ENCODE results near the gene CD4. TPM values are rescaled to one million over a fixed set of nuclear protein-coding genes. Genes with fewer than 3 reads are reported as not detected.

CD4 gene
- total and polyA plus RNA-seq, 12 donors, result 2.4 to 52.8 (median 24.3) TPM

DNA sequence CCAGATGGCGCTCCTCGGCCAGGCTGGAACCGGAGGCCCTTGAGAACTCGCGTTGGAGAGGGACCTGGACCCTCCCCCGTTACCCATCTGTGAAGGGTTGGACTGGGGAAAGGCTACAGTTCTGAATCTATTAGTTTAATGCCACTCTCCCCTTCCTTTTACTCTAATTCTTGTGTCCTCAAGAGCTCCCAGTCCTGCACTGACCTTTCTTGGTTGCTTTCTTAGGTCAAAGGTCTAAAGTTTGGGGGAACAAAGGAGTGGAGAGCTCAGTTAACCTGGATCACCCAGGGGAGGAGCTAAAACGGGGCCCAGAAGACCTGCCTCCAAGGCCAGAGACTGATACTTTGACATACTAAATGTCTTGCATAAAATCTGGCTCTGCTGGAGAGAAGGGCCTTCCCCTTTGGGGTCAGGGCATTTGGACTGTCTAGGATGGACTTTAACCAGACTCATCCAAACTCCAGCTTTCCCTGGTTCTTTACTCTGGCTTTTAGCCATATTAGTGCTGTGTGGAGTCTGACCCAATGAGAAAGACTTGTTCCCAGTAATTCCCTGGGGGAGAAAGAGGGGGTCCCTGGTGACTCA, 35.5 kb upstream of the CD4 start:
- no peaks in the 10 kb centered on the region for H3K9me3 ChIP-seq (replicated peaks in 1 of 3)
- intact Hi-C loops (cut with DNase I), result loop anchor here in 1 of 2 donors (2.0 kb wide), 1 partner anchor 27 kb away; no protein-coding TSS in a partner anchor
- H3K4me1 ChIP-seq (replicated peaks in 1 of 2), result peaks cover 8 to 22% of the 10 kb centered on the region in 2 donors
- H3K4me3 ChIP-seq, result no peak overlapping the region
- H3K27me3 ChIP-seq, result no peaks in the 10 kb centered on the region
- DNase-seq, result peak in 4 of 7 donors; percentile 15 to 51 (median 32)
- H3K36me3 ChIP-seq (replicated peaks in 1 of 2), result peaks cover 0 to 31% of the 10 kb centered on the region in 2 donors
- no peak for TF ChIP-seq POLR2A (IDR thresholded peaks at IDR 0.05)
- TF ChIP-seq, protein P1, sequence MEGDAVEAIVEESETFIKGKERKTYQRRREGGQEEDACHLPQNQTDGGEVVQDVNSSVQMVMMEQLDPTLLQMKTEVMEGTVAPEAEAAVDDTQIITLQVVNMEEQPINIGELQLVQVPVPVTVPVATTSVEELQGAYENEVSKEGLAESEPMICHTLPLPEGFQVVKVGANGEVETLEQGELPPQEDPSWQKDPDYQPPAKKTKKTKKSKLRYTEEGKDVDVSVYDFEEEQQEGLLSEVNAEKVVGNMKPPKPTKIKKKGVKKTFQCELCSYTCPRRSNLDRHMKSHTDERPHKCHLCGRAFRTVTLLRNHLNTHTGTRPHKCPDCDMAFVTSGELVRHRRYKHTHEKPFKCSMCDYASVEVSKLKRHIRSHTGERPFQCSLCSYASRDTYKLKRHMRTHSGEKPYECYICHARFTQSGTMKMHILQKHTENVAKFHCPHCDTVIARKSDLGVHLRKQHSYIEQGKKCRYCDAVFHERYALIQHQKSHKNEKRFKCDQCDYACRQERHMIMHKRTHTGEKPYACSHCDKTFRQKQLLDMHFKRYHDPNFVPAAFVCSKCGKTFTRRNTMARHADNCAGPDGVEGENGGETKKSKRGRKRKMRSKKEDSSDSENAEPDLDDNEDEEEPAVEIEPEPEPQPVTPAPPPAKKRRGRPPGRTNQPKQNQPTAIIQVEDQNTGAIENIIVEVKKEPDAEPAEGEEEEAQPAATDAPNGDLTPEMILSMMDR (IDR thresholded peaks at IDR 0.05), result peak in 4 of 6 experiments; percentile 44 to 97 (median 92)
- 0% methylated on average over 1 to 7 of the region's 7 CpGs for WGBS, 4 donors
- peak overlapping the region in 4 of 5 donors; percentile 91 to 97 (median 96) for H3K27ac ChIP-seq

DNA sequence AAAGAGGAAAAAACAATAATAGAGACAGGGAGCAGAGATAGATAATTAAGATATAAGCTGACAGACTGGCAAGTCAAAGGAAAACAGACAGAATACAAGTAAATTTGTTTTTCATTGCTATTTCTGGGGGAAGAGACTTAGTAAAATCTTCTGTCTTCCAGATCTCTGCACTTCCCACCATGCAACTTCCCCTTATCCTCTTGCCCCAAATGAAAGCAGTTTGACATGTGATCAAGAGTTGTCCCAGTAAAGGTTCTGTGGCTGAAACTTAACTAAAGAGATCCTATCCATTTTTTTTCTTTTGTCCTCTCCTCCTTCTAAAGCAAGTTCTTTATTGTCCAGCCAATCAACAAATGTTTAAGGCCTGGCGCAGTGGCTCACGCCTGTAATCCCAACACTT, 34.9 kb upstream of the CD4 start:
- 81 to 98% (median 88%) methylated on average over 2 of the region's 2 CpGs for WGBS, 4 donors
- peak overlapping the region in 2 of 5 donors; percentile 91 to 97 for H3K27ac ChIP-seq
- H3K9me3 ChIP-seq (replicated peaks in 1 of 3), result no peaks in the 10 kb centered on the region
- H3K27me3 ChIP-seq, result no peaks in the 10 kb centered on the region
- no peak for DNase-seq
- peaks cover 8 to 22% of the 10 kb centered on the region in 2 donors for H3K4me1 ChIP-seq (replicated peaks in 1 of 2)
- TF ChIP-seq, protein P1 (IDR thresholded peaks at IDR 0.05), result no peak
- TF ChIP-seq POLR2A (IDR thresholded peaks at IDR 0.05), result no peak
- peaks cover 0 to 25% of the 10 kb centered on the region in 2 donors for H3K36me3 ChIP-seq (replicated peaks in 1 of 2)
- intact Hi-C loops (cut with DNase I), result no loop called here
- H3K4me3 ChIP-seq, result no peak overlapping the region

DNA sequence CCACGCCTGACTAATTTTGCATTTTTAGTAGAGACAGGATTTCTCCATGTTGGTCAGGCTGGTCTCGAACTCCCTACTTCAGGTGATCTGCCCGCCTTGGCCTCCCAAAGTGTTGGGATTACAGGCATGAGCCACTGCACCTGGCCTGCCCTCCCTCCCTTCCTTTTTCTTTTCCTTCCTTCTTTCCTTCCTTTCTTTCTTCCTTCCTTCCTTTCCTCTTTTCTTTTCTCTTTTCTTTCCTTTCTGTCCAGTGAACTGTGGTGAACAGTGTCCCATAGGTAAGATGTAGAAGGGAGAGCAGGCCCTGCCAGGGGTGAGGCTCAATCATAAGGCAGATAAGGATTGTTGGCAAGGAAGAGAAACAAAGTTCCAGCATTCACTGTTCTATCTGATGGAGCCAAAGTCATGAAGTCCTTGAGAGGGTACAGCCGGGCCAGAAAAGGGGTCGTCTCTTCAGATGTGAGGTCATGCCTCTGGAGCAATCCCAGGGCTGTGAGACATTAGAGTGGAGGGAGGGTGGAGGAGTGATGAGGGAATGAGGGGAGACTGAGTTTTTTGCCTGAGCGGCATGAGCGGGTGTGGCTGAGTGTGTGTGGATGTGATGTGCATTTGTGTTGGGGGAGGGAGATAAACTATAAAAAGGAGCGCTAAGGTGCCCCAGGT, 32.2 kb upstream of the CD4 start:
- TF ChIP-seq, protein P1 (IDR thresholded peaks at IDR 0.05), result no peak
- no peak for TF ChIP-seq POLR2A (IDR thresholded peaks at IDR 0.05)
- intact Hi-C loops (cut with DNase I), result no loop called here
- Histone ChIP-seq H3K27ac (no peak overlapping the region), H3K9me3 (replicated peaks in 1 of 3) (no peaks in the 10 kb centered on the region), H3K27me3 (no peaks in the 10 kb centered on the region), H3K36me3 (replicated peaks in 1 of 2) (no peaks in the 10 kb centered on the region), H3K4me3 (no peak overlapping the region), H3K4me1 (replicated peaks in 1 of 2) (peaks cover 2 to 11% of the 10 kb centered on the region in 2 donors)
- DNase-seq, result no peak
- WGBS, 4 donors, result 72 to 78% (median 77%) methylated on average over 8 of the region's 8 CpGs

DNA sequence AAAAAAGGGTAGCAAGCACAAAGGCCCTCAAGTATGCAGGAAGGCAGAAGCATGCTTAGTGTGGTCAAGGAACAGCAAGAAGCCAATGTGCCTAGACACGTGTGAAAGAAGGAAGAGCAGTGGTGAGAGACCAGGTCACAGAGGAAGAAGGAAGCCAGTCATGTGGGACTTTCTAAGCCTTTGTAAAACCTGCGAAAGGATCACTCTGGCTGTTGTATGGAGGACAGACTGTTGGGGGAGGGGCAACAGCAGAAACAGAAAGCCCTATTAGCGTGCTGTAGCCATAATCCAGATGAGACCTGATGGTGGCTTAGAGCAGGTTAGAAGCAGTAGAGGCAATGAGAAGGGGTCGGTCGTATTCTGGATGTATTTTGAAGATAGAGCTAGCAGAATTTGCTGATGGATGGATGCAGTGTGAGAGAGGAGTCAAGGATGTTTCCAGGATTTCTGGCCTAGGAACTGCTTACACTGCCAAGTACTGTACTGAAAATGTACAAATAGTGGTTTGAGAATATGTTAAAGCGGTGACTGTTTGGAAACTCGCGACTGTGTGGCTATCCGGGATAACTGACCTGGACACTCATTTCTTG, 30.7 kb upstream of the CD4 start:
- peaks cover 3 to 12% of the 10 kb centered on the region in 2 donors for H3K4me1 ChIP-seq (replicated peaks in 1 of 2)
- H3K27ac ChIP-seq, result no peak overlapping the region
- H3K4me3 ChIP-seq, result no peak overlapping the region
- intact Hi-C loops (cut with DNase I), result no loop called here
- H3K27me3 ChIP-seq, result no peaks in the 10 kb centered on the region
- WGBS, 4 donors, result 74 to 85% (median 78%) methylated on average over 9 of the region's 9 CpGs
- no peaks in the 10 kb centered on the region for H3K9me3 ChIP-seq (replicated peaks in 1 of 3)
- no peak for DNase-seq
- TF ChIP-seq, protein P1 (IDR thresholded peaks at IDR 0.05), result no peak
- no peak for TF ChIP-seq POLR2A (IDR thresholded peaks at IDR 0.05)
- H3K36me3 ChIP-seq (replicated peaks in 1 of 2), result no peaks in the 10 kb centered on the region

All from adrenal gland (tissue), 12 donors.